HepG2 (cell line): ENCODE measurements around the gene PTPRN. TPM values are rescaled to one million over a fixed set of nuclear protein-coding genes. Genes with fewer than 3 reads are reported as not detected.
A peak's percentile ranks its signal among the peaks of the same experiment; 100 is the strongest.

Experiments used
- BATF2 ChIP-seq: sonication (generic); formaldehyde crosslinking; IDR thresholded peaks from 2 replicates; pipeline ENCODE4 v1.8.0; 2022; ENCODE audit warnings: mild to moderate bottlenecking, missing genetic modification reagents, moderate library complexity
- ERF ChIP-seq: IDR thresholded peaks from 2 replicates; pipeline ENCODE4 v1.6.1; 2018; ENCODE audit warnings: missing biosample characterization, missing genetic modification reagents
- HNRNPH1 ChIP-seq: fragments of 200-400 bp; formaldehyde crosslinking; optimal IDR thresholded peaks from 2 replicates; pipeline ENCODE3; 2017; ENCODE audit warnings: mild to moderate bottlenecking, low read depth, low read length
- HOXA5 ChIP-seq: sonication (generic); formaldehyde crosslinking; IDR thresholded peaks from 2 replicates; pipeline ENCODE4 v1.4.0; 2020; ENCODE audit warnings: missing genetic modification reagents
- NFE2 ChIP-seq: sonication (generic); formaldehyde crosslinking; IDR thresholded peaks from 2 replicates; pipeline ENCODE4 v1.4.0; 2020; ENCODE audit warnings: missing genetic modification reagents
- NFRKB ChIP-seq: fragments of 450-650 bp; IDR thresholded peaks from 2 replicates; pipeline ENCODE4 v1.6.1; 2017
- SAP130 ChIP-seq: IDR thresholded peaks from 2 replicates; pipeline ENCODE4 v1.6.1; 2016; ENCODE audit warnings: low read depth
- SNRNP70 ChIP-seq: fragments of 200-400 bp; formaldehyde crosslinking; IDR thresholded peaks from 2 replicates; pipeline ENCODE4 v1.6.1; 2017; ENCODE audit warnings: mild to moderate bottlenecking, low read depth, low read length, moderate library complexity
- TBP ChIP-seq: sonication (generic); formaldehyde crosslinking; IDR thresholded peaks from 2 replicates; pipeline ENCODE4 v1.5.0; 2020; ENCODE audit warnings: missing genetic modification reagents
- TFE3 ChIP-seq: IDR thresholded peaks from 2 replicates; pipeline ENCODE4 v1.6.1; 2016
- TIGD3 ChIP-seq: sonication (generic); formaldehyde crosslinking; IDR thresholded peaks from 2 replicates; pipeline ENCODE4 v1.5.1; 2020; ENCODE audit warnings: mild to moderate bottlenecking, missing genetic modification reagents, borderline replicate concordance
- ZBTB46 ChIP-seq: sonication (generic); formaldehyde crosslinking; IDR thresholded peaks from 2 replicates; pipeline ENCODE4 v1.4.0; 2020; ENCODE audit warnings: mild to moderate bottlenecking, missing genetic modification reagents, borderline replicate concordance
- ZFY ChIP-seq: sonication (generic); formaldehyde crosslinking; IDR thresholded peaks from 2 replicates; pipeline ENCODE4 v1.4.0; 2020; ENCODE audit warnings: missing genetic modification reagents
- ZHX1 ChIP-seq: sonication (generic); formaldehyde crosslinking; IDR thresholded peaks from 2 replicates; pipeline ENCODE4 v1.8.1; 2022; ENCODE audit warnings: low read depth, mild to moderate bottlenecking, missing genetic modification reagents
- ZMYM4 ChIP-seq: sonication (generic); formaldehyde crosslinking; IDR thresholded peaks from 2 replicates; pipeline ENCODE4 v1.8.1; 2023; ENCODE audit warnings: mild to moderate bottlenecking, missing genetic modification reagents
- ZNF546 ChIP-seq: sonication (generic); formaldehyde crosslinking; conservative IDR thresholded peaks from 2 replicates; pipeline ENCODE4 v1.8.1; 2023; ENCODE audit warnings: mild to moderate bottlenecking, missing genetic modification reagents
- ZNF598 ChIP-seq: sonication (generic); formaldehyde crosslinking; IDR thresholded peaks from 2 replicates; pipeline ENCODE4 v1.5.1; 2020; ENCODE audit warnings: mild to moderate bottlenecking, missing genetic modification reagents, borderline replicate concordance
- polyA plus RNA-seq, 8 experiments: library from polyadenylated mRNA; depleted of rRNA in 3 of 8; stranded (reverse) in 7 of 8; unstranded in 1 of 8; fragments of >200 nt; fragmentation: Illumina TruSeq in 4 of 8; extraction: Trizol in 4 of 8; gene quantifications; 2 replicates each; pipeline versions ENCODE4 v1.2.1 to v1.2.3, GENCODE V29; 2011 to 2016; ENCODE audit warnings: low read depth in 4 of 8, missing spikeins in 1 of 8, mixed read lengths in 1 of 8; ENCODE audit not compliant: insufficient read depth in 1 of 8
- total RNA-seq, 5 experiments: library from RNA; depleted of rRNA; stranded (reverse); fragments of >200 nt; fragmentation: Illumina TruSeq; extraction: Trizol; gene quantifications; 2 replicates each; pipeline ENCODE4 v1.2.3, GENCODE V29; 2016; ENCODE audit warnings: low read depth in 1 of 5

Gene PTPRN
- total and polyA plus RNA-seq, 2 of the 13 experiments (the other 11 are each of a cell fraction or from before 2014, with no cell fraction given): 0.26 TPM; not detected in 1

GRCh38 chr2:219249203-219249980, 59.8 kb downstream of the PTPRN start (continued):
- TF ChIP-seq ZHX1 (CRISPR knock-in tag) (peak; percentile 71; the same call in 1 of the 2 replicates), ZFY (CRISPR knock-in tag) (peak; percentile 81), HOXA5 (peak; percentile 63; the same call in 1 of the 2 replicates), TIGD3 (no peak), SNRNP70 (no peak), BATF2 (CRISPR knock-in tag) (no peak), NFRKB (no peak), TBP (no peak), TFE3 (CRISPR knock-in tag) (no peak), ZNF546 (CRISPR knock-in tag) (no peak), ZNF598 (CRISPR knock-in tag) (peak; percentile 95; the same call in 1 of the 2 replicates), ZMYM4 (CRISPR knock-in tag) (peak; percentile 57; the same call in 1 of the 2 replicates), NFE2 (no peak), ERF (CRISPR knock-in tag) (peak; percentile 95), ZBTB46 (CRISPR knock-in tag) (no peak), HNRNPH1 (no peak), SAP130 (peak; percentile 96)
